ENCODE measurements around the gene MRO. TPM values are rescaled to one million over a fixed set of nuclear protein-coding genes. Genes with fewer than 3 reads are reported as not detected.

MRO gene
- total RNA-seq, 1 experiment from 2014 or later: 0.84 TPM

DNA sequence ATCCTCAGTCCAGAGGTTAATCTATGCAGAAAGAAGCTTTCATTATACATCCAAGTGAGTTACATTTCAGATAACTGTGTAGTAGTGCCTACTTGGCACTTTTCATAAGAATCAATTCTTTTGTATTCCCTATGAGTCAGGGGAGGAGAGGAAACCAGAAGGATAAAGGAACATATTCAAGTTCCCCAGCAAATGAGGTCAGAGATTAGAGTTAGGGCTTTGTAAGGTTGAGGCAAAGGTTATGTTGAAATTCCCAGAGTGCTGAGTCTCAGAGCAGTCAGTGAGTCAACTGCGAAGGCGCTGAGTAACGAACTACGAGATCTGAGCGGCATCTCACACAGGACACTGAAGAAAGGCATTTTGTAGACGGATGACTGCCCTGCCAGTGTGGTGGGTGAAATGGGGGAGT, 34.1 kb upstream of the MRO start:
- H3K27ac ChIP-seq (ENCODE audit: low read depth, low read length): no peak overlapping the region
- no peak for TF ChIP-seq EGR1 (IDR thresholded peaks at IDR 0.05; ENCODE audit: low read depth)
- TF ChIP-seq ELF1 (IDR thresholded peaks at IDR 0.05; ENCODE audit: borderline replicate concordance, low read depth): no peak
- no peak for TF ChIP-seq POLR2AphosphoS5 (IDR thresholded peaks at IDR 0.05; ENCODE audit: low read depth, low read length)
- no peak for TF ChIP-seq ATF3 (IDR thresholded peaks at IDR 0.05)
- TF ChIP-seq ZFX (IDR thresholded peaks at IDR 0.05): no peak
- TF ChIP-seq EZH2 (IDR thresholded peaks at IDR 0.05): no peak
- TF ChIP-seq RAD21 (IDR thresholded peaks at IDR 0.05; ENCODE audit: low read depth): no peak
- TF ChIP-seq SIN3A (IDR thresholded peaks at IDR 0.05; ENCODE audit: low read depth): no peak
- no peak for TF ChIP-seq YY1 (IDR thresholded peaks at IDR 0.05; ENCODE audit: extremely low read depth, insufficient replicate concordance, low read depth, low read length)
- no peak for TF ChIP-seq FOSL1 (IDR thresholded peaks at IDR 0.05; ENCODE audit: low read depth)
- no peak for TF ChIP-seq SP1 (IDR thresholded peaks at IDR 0.05; ENCODE audit: low read depth)
- no peak for TF ChIP-seq REST (IDR thresholded peaks at IDR 0.05; ENCODE audit: low read depth)
- no peak for TF ChIP-seq TCF7L2 (IDR thresholded peaks at IDR 0.05; ENCODE audit: borderline replicate concordance, extremely low read depth, insufficient read depth, insufficient read length)
- no peak for TF ChIP-seq POLR2A (IDR thresholded peaks at IDR 0.05; ENCODE audit: borderline replicate concordance, extremely low read depth, insufficient read depth, insufficient read length)
- no peaks in the 10 kb centered on the region for H3K27me3 ChIP-seq (ENCODE audit: insufficient read depth, low read length)
- no peak overlapping the region for H3K9ac ChIP-seq (ENCODE audit: low read length)
- H3K4me2 ChIP-seq (ENCODE audit: low read length): peak overlapping the region; percentile 45
- CTCF ChIA-PET: no interaction called here
- POLR2A ChIA-PET: no interaction called here
- no peak overlapping the region for H3K4me3 ChIP-seq (replicated peaks in 1 of 2; ENCODE audit: low read depth in 1 of 2, low read length in 2 of 2)
- ATAC-seq (peak; percentile 55), DNase-seq (ENCODE audit: low read depth, low spot score) (no peak)
- H3K9me3 ChIP-seq (ENCODE audit: control insufficient read depth in 1 of 2, insufficient read depth in 1 of 2, low read depth in 1 of 2, low read length in 2 of 2): no peaks in the 10 kb centered on the region
- H3K4me1 ChIP-seq (ENCODE audit: control insufficient read depth in 1 of 2, insufficient read depth in 2 of 2, low read length in 2 of 2): peaks cover 10 to 29% of the 10 kb centered on the region in 2 experiments; a peak in 3 of 4 replicates
- H2AFZ ChIP-seq (ENCODE audit: low read depth, low read length, poor library complexity, severe bottlenecking): no peak overlapping the region
- no TSS peak for BruUV-seq (replicated peaks)
- RAD21 ChIA-PET (ENCODE audit: low non-redundant PET in 1 of 2, low total read pairs in 2 of 2, uncharacterized antibody in 2 of 2, unreplicated experiment in 2 of 2): no interaction called here
- H3K79me2 ChIP-seq (ENCODE audit: insufficient read depth, low read length): no peaks in the 10 kb centered on the region
- no peaks in the 10 kb centered on the region for H3K36me3 ChIP-seq (ENCODE audit: control insufficient read depth in 1 of 2, insufficient read depth in 2 of 2, low read length in 2 of 2)
- H3K9me2 ChIP-seq (ENCODE audit: insufficient read depth): no peaks in the 10 kb centered on the region
- H4K20me1 ChIP-seq (ENCODE audit: insufficient read depth): no peaks in the 10 kb centered on the region
- intact Hi-C loops (cut with micrococcal nuclease): no loop called here

Measured in HCT116 (cell line).